Measurements from ENCODE around the gene TNFRSF25.

The TNFRSF25 gene

GRCh38 chr1:6491081-6491449 is 25.1 kb upstream of the TNFRSF25 start:
- no peak for TF ChIP-seq CTCF (IDR thresholded peaks at IDR 0.05; ENCODE audit: low read depth, low read length)
- Histone ChIP-seq H3K4me1 (peaks cover 10% of the 10 kb centered on the region; the same call in 1 of the 2 replicates), H3K36me3 (no peaks in the 10 kb centered on the region), H3K27me3 (peaks cover 4% of the 10 kb centered on the region), H3K9me3 (no peaks in the 10 kb centered on the region), H3K4me3 (ENCODE audit: low read depth, low read length) (peak overlapping the region; percentile 68)
- no peak for DNase-seq

- no peak for TF ChIP-seq CTCF (IDR thresholded peaks at IDR 0.05; ENCODE audit: low read depth, low read length)
- Histone ChIP-seq H3K4me1 (peaks cover 10% of the 10 kb centered on the region; the same call in 1 of the 2 replicates), H3K36me3 (no peaks in the 10 kb centered on the region), H3K4me3 (ENCODE audit: low read depth, low read length) (peak overlapping the region; percentile 68), H3K9me3 (no peaks in the 10 kb centered on the region), H3K27me3 (peaks cover 8% of the 10 kb centered on the region)
- peak; percentile 70 for DNase-seq
Observed at GRCh38 chr1:6490181-6491080, 24.5 kb upstream of the TNFRSF25 start.

- Histone ChIP-seq H3K9me3 (no peaks in the 10 kb centered on the region), H3K4me3 (ENCODE audit: low read depth, low read length) (peak overlapping the region; percentile 68), H3K4me1 (peaks cover 10% of the 10 kb centered on the region; the same call in 1 of the 2 replicates), H3K36me3 (no peaks in the 10 kb centered on the region), H3K27me3 (peaks cover 12% of the 10 kb centered on the region)
- peak; percentile 72 for DNase-seq
- peak; percentile 73 for TF ChIP-seq CTCF (IDR thresholded peaks at IDR 0.05; ENCODE audit: low read depth, low read length)
Observed at GRCh38 chr1:6489799-6490180, 23.8 kb upstream of the TNFRSF25 start.

- Histone ChIP-seq H3K9me3 (no peaks in the 10 kb centered on the region), H3K4me1 (peaks cover 10% of the 10 kb centered on the region; the same call in 1 of the 2 replicates), H3K4me3 (ENCODE audit: low read depth, low read length) (no peak overlapping the region; the same call in 1 of the 2 replicates), H3K36me3 (no peaks in the 10 kb centered on the region), H3K27me3 (peaks cover 13% of the 10 kb centered on the region)
- TF ChIP-seq CTCF (IDR thresholded peaks at IDR 0.05; ENCODE audit: low read depth, low read length): no peak
- DNase-seq: no peak
Observed at GRCh38 chr1:6489383-6489765, 23.4 kb upstream of the TNFRSF25 start.

GRCh38 chr1:6488602-6489382 is 22.8 kb upstream of the TNFRSF25 start:
- no peaks in the 10 kb centered on the region for H3K36me3 ChIP-seq
- no peak overlapping the region for H3K4me3 ChIP-seq (ENCODE audit: low read depth, low read length)
- H3K9me3 ChIP-seq: no peaks in the 10 kb centered on the region
- DNase-seq: peak; percentile 30
- TF ChIP-seq CTCF (IDR thresholded peaks at IDR 0.05; ENCODE audit: low read depth, low read length): no peak
- peaks cover 13% of the 10 kb centered on the region for H3K27me3 ChIP-seq
- peaks cover 10% of the 10 kb centered on the region; the same call in 1 of the 2 replicates for H3K4me1 ChIP-seq
